ENCODE data around the gene PLA2G4C.
A peak's percentile ranks its signal among the peaks of the same experiment; 100 is the strongest.
"Not testable (repeated sequence)": the region's sequence is repeated elsewhere in the genome, so short reads cannot be mapped to it uniquely, and the experiment has no call there.

The PLA2G4C gene

GRCh38 chr19:48108997-48109782 lies 1.4 kb downstream of the PLA2G4C start:
- no peak for DNase-seq

- no peak for DNase-seq
These were observed 6.7 kb downstream of the PLA2G4C start for GRCh38 chr19:48103922-48104321.

- DNase-seq, result peak; percentile 2
These were observed 7.5 kb downstream of the PLA2G4C start for GRCh38 chr19:48102870-48103751.

- DNase-seq, result no peak
These were observed 14.9 kb downstream of the PLA2G4C start for GRCh38 chr19:48095612-48096175.

- DNase-seq, result no peak
These were observed 15.8 kb downstream of the PLA2G4C start for GRCh38 chr19:48094855-48095203.

- DNase-seq, result no peak
These were observed 16.3 kb downstream of the PLA2G4C start for GRCh38 chr19:48094129-48094854.

GRCh38 chr19:48091111-48091718 lies 19.4 kb downstream of the PLA2G4C start:
- DNase-seq, result not testable (repeated sequence)

GRCh38 chr19:48090281-48090802 lies 20.3 kb downstream of the PLA2G4C start:
- DNase-seq, result no peak

- DNase-seq, result not testable (repeated sequence)
These were observed 21.6 kb downstream of the PLA2G4C start for GRCh38 chr19:48088991-48089390.

- DNase-seq, result no peak
These were observed 24.4 kb downstream of the PLA2G4C start for GRCh38 chr19:48085904-48086864.

GRCh38 chr19:48085076-48085475 lies 25.5 kb downstream of the PLA2G4C start:
- no peak for DNase-seq

- no peak for DNase-seq
These were observed 29.5 kb downstream of the PLA2G4C start for GRCh38 chr19:48081106-48081505.

- not testable (repeated sequence) for DNase-seq
These were observed 40.3 kb downstream of the PLA2G4C start for GRCh38 chr19:48070177-48070769.

- no peak for DNase-seq
These were observed 41.2 kb downstream of the PLA2G4C start for GRCh38 chr19:48069435-48069834.

GRCh38 chr19:48064509-48064908 lies 46.1 kb downstream of the PLA2G4C start:
- no peak for DNase-seq

GRCh38 chr19:48061401-48062344 lies 48.9 kb downstream of the PLA2G4C start:
- no peak for DNase-seq

GRCh38 chr19:48060381-48060780 lies 50.2 kb downstream of the PLA2G4C start:
- no peak for DNase-seq

GRCh38 chr19:48059331-48059730 lies 51.3 kb downstream of the PLA2G4C start:
- no peak for DNase-seq

GRCh38 chr19:48053856-48054255 lies 56.8 kb downstream of the PLA2G4C start:
- no peak for DNase-seq
